ENCODE results near the gene CEP76.

DNA sequence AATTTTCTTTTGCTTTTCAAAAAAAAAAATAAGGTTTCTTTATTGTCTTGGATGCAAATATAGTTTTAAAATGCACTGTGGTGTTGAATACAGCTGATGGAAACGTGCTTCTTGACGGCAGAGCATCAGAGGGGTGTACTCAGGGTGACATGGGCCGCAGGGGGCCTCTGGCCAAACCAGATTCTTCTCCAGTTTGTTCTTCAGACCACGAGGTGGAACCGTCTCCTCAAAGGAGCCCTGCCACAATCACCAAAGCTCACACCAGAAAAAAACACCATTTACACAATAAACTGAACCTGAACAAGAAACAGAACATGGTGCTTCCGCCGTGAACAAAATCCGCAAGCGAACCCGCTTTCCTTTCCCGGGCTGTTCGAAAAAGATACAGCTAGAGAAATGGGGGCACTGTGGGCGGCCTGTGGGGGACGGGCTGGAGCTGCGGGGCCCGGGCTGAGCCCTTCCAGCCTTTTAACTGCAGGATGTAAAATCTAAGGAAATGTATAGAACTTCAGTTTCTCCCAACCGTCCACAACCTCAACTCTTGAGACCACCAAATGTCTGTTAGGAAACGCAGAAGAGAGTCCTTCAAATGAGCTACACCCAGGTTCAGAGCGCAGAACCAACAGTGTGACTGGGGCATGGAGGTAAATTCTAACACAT is 34.9 kb upstream of the CEP76 start:
- no peak for TF ChIP-seq CTCF (IDR thresholded peaks at IDR 0.05; ENCODE audit: insufficient read depth, low read length, poor library complexity, severe bottlenecking)
- TF ChIP-seq EZH2phosphoT487 (conservative IDR thresholded peaks at IDR 0.05; ENCODE audit: low read length), result no peak

Data from SU-DHL-6 (cell line).